ENCODE measurements around the gene C1R.

Gene C1R

DNA sequence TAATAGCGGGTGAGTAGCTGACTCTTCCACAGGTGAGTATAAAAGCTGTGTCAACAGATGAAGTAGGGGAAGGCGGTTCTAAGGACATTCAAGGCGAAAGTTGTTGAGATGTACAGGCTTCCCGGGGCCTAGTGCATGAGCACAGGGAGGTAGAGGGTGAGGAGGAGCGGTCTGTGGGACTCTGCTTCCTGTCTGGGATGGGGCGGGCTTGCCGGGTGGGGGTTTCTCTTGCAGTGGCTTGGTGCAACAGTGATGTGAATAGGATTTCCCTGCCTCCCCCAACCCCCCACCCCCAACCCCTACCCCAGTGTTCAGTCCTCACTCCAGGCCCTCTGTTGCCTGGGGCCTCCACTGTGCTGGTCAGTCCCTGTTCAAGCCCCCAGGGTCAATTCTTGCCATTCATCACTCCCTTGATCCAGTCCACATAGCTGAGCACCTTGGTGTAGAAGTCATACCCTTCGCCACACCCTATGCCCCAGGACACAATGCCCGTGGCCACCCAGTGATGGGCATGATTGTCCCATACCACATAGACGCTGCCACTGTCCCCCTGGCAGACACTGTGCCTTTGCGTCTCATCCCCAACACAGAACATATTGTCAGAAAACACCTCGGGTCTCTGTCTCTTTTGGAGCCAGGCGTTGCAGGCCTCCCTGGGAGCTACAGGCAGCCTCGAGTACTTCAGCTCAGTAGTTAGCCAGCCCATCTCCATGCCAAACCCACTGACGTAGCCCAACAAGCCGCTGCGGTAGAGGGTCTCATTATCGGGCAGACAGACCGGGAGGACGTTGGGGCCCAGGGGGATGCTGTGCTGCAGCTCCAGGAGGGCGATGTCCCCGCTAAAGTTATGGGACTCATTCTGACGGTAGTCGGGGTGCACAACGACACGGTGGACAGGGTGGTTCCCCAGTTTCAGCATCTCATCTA lies 4.0 kb upstream of the C1R start:
- no peak for DNase-seq

DNA sequence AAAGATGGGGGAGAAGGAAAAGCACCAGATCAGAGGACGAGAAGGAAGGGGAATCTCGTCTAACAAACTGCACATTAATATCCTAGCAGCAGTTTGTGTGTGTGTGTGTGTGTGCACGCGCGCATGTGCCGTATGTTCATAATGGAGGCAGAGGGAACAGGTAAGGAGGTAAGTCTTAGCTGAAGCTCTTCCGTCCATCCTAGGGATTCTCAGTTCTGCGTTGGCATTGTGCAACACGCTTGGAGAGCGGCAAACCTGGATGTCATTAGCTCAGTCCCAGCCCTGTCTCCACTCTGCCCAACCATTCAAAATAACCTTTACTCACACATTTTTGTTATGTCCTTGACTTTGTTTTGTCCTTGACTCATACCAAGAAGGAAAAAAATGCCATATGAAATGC lies 1.6 kb upstream of the C1R start:
- DNase-seq, result no peak

DNA sequence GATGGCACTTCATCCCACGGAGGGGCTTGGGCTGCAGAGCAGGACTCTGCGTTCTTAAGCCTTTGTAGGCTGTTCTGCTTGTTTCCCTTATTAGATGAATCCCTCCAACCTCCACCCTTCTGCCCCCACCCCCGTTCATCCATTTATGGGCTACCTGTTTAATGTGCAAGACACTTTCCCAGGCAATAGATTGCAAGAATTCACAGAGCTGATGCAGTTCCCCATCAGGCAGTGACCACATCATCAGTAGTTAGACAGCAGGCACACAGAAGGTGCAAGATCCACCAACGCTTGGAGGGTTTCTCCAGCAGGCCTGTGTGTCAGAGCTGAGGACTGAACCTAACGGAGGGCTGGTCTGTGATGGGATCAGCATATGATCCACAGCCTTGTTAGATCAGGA lies 1.2 kb upstream of the C1R start:
- no peak for DNase-seq

DNA sequence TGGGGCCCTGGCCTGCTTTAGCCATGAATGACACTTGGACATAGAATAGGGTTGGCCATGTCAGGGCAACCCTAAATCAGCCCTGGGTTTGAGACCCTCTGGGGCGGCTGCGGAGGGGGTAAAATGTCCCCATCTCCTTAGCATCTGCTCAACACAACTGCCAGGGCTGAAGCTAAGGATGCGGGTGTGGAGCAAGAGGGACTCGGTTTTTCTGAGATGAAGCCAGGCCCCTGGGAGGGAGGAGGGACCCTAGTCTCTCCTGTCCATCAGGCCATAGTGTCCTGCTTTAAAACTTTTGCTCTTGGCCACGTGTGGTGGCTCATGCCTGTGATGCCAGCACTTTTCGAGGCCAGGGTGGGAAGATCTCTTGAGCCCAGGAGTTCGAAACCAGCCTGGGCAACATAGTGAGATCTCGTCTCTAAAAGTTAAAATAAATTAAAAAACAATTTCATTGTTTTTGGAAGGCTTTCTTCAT lies 778 bp upstream of the C1R start:
- no peak for DNase-seq

DNA sequence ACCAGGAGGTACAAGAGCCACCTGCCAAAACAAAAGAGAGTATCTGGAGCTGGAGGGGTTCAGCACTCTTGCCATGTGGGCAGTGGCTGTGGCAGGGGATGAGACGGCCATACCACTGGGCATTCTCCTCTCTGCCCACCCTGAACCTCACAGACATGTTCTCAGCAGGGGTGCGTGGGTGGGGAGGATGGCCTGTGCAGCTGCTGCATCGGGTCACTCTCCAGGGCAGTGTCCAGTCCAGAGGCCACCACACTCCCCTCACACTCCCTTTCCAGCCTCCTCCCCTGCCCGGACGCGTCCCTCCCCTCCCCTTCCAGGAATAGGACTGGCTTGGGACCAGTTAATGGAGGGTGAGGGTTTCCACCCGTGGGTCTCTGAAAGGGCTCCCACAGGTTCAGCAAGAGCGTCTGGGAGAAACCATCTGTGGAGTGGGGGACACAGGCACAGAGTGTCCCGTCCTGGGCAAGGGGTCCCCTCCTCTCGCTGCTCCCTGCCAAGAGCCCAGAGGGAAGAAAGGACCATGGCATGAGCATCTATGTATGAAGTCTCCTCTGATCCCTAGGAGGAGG lies 501 bp downstream of the C1R start:
- DNase-seq, result no peak

DNA sequence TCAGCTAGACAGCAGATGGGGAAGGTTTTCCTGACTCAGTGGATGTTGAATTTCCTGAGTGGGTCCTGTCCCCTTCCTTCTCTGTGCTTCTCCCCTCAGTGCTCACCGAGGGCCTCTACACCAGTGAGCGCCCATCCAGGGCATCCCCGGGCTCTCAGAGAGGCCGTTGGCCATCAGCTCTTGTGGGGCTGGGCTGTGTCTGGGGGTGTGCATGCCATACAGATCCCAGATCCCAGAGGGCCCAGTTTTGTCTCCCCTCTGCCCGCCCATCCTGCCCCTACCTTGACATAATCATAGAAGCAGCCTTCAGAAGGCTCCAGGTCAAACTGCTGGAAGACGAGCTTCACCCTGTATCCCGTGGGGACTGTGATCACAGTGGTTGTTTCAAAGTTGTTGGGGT lies 1.1 kb downstream of the C1R start:
- DNase-seq, result no peak

DNA sequence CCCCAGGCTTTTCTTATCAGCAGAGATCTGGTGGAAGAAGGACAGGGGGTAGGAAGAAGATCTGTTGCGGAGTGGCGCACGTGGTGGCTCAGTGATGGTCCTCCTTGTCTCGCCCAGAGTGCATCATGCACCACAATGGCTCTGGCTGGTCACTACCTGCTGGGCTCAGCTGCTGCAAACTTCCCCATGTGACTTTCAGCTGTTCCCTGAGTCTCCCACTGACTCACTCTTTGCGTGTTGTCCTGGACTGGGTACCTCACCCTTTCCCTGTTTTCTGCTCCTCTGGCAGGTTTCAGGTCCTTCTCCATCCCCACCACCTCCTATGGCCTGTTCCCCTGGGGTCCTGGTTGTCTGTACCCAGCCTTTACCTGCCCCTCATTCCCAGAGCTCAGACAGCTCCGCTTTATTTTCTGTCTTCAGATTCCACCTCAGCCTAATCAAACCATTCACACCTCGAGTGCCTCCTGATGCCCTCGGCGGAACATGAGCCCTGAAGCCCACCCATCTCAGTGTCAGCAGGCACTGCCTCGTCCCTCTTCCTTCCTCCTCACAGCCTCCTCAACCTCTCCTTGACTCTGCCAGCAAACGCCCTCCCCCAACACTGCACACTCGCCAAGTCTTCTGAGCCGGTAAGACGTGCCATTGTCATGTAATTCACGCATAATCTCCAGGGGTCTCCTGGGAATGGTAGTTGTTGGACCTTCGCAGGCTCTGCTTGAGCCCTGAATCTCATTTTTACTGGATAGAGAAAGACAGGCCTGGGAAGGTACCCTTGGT lies 1.8 kb downstream of the C1R start:
- no peak for DNase-seq

DNA sequence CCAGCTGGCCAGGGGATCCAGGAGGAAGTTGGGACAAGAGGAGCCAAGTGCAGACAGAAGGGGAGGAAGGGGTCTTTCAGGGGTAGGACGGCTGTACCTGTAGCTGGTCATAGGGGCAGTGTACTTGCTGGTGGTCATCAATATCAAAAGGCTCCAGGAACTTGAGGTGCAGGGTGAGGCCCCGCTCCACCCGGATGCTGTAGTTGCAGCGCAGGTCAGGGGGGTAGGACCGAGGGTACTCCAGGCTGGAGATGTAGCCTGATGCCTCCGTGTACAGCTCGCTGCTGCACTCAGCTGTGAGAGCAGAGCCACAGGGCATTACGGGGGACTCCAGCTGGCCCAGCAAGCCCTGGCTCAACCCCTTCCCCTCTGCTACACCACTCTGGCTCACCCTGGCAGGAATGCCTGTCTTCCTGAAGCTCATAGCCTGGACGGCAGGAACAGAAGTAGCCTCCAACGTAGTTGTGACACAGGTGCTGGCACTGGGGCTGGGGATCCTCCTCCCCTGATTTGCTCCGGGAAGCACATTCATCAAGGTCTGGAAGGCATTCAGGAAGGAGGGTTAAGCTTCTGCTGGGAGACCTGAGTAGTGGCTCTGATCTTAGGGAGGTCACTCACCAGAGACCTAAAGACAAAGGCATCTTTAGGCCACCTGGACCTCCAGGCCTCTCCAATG lies 2.9 kb downstream of the C1R start:
- no peak for DNase-seq

DNA sequence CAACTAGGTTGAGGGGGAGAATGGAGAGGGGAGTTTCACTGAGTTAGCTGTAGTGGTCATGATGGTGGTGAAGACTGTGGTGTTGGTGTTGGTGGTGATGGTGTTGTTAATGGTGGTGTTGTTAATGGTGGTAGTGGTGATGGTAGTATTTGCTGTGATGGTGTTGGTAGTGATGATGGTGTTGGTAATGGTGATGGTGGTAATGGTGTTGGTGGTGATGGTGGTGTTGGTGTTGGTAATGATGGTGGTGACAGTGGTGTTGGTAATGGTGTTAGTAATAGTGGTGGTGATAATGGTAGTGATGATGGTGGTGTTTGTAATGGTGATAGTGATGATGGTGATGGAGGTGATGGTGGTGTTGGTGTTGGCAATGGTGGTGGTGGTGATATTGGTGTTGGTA lies 9.1 kb downstream of the C1R start:
- DNase-seq, result no peak

DNA sequence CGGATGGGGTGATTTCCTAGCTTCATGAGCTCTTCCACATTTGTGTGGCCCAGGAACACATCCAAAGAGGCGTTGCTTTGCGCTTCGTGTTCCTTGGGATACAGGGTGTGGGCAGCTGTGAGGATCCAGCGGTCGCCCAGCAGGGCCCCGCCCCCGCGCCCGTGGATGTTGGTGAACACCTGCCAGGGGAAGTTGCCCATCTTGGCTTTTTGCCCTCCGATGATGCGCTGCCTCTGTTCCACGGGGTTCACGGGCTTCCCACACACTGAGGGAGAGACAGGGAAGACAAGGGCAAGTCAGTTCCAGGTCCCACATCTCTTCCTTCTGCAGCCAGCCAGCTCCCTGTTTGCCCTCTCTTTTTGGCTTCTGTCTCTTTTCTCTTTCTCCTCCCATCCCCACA lies 11.2 kb downstream of the C1R start:
- DNase-seq, result no peak

DNA sequence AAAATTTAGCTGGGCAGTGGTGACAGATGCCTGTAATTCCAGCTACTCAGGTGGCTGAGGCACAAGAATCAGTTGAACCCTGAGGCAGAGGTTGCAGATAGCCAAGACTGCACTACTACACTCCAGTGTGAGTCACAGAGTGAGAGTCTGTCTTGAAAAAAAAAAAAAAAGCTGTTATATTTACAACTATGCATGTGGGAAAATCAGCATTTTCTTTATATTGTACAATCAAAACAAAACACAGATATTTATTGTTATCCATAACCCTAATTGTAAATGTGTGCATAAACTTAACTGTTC lies 12.5 kb downstream of the C1R start:
- no peak for DNase-seq

DNA sequence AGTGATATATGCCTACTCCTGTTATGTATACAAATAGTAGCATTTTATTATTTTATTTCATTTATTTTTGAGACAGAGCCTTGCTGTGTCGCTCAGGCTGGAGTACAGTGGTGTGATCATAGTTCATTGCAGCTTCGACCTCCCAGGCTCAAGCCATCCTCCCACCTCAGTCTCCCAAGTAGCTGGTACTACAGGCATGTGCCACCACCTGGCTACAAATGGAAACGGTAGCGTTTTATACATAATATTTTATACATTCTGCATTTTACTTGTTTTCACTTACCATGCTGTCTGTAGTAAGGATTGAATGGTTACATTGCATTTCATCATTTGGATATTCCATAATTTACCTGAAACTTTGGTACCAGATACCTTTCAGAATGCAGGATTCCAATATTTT lies 14.1 kb downstream of the C1R start:
- no peak for DNase-seq

DNA sequence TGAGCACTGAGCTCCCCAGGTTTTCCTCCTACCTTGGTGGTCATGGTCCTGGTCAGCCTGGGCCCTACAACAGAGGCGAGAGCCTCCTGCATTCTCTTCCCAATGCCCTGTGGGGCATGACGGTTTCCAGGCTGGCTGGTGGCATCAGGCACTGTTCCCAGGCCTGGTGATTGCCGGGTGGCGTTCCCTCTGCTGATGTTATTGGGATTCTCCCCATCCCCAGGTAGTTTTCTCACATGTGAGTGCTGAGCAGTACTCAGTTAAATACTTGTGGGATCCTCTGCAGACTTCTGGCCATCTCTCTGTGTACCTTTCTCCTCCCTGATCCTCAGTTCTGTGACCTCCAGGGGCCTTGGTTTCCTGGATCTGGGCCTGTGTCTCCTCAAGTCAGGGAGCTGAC lies 15.8 kb downstream of the C1R start:
- DNase-seq, result no peak

DNA sequence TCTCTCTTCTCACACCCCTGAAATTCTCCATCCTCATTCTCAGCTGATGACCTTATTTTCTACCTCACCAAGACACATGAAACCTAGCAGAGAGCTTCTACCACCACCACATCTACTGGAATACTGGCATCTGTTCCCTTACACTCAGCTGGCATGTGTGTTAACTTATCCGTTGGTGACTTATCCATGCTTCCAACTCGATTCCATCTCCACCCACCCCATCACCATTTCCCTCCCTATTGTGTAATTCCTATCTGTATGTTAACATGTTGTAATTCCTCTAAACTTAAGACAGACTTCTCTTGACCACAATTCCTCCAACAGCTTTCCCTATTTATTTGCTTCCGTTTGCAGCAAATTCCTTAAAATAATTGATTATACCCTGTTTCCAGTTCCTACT lies 16.3 kb downstream of the C1R start:
- no peak for DNase-seq

DNA sequence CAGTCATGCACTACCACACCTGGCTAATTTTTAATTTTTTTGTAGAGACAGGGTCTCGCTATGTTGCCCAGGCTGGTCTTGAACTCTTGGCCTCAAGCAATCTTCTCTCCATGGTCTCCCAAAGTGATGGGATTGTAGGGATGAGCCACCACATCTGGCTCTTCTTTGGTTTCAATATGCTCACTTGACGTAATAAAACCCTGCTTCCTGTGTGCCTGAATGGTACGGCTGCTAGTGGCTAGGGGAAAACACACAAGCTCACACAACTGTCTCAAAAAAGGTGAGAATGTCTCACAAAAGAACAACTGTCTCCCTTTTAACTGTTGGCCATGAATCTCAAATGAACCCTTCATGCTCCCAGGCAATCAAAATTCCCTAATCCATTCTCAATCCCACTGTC lies 16.7 kb downstream of the C1R start:
- DNase-seq, result no peak

DNA sequence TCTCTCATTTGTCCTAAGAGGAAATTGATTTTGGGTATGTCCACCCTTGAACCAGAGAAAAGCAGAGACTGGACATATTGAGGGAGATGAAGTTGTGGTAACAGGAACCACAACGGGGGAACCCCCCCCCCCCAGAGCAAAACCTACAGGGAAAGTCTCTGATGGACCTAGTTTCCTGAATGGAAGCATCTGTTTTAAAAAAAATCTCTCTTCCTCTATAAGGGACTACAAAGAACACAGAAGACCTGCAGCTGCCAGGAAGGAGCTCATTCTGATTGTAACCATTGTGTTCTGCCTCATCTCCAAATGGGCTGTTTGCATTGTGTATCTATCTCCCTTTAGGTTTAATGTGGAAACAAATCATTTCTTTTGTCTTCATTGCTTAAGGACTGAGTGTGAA lies 18.3 kb downstream of the C1R start:
- no peak for DNase-seq

DNA sequence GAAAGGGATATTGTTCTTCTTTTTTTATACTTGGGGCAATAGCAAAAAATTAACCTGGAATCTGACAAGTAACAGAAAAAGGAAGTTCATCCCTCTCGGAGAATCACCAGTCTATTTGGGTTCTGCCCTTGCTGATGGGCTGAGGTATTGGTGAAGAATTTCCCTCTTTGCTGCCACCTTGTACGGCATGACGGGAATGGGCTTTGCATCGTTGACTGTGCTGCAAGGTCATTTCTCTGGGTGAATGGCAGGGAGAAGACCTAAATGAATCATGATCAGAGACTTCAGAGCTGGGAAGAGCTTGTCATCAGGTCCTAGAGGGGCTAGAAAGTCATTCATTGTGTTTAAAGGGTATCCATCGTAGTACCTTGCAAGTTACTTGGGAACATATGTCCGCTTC lies 19.7 kb downstream of the C1R start:
- DNase-seq, result no peak

DNA sequence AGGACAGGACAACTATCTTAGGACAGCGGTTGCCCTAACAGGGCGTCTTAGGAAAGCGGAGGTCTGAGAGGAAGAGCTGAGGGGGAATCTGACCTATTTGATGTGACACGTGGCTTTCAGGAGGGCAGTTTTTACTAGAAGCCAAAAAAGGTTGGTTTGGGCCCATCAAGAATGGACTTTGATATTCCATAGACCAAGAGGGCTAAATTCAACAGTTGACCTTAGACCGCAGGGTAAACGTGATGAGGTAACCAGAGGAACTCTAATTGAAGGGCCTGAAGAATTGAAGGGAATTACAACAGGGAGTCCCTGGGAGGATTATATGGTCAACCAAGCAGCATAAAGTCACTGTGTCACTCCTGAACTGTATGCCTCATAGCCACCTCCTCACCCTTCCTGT lies 20.2 kb downstream of the C1R start:
- DNase-seq, result no peak

DNA sequence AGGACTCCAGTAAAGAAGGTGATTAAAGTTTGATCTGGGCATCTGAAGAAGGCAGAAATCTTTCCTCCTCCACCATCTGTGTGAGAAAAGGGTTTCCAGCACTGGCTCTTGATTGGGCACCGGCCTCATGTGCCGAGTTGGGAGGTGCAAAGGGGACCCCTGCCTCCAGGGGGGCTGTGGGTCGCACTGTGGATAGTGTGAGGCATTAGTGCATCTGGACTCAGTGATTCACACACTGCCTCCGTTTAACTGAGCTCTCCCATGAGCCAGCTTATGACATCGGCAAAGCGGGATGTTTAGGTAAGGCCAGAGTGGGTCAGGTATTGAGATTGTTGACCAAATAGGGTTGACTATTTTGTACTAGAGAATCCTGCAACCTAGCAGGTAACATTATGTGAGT lies 22.9 kb downstream of the C1R start:
- no peak for DNase-seq

DNA sequence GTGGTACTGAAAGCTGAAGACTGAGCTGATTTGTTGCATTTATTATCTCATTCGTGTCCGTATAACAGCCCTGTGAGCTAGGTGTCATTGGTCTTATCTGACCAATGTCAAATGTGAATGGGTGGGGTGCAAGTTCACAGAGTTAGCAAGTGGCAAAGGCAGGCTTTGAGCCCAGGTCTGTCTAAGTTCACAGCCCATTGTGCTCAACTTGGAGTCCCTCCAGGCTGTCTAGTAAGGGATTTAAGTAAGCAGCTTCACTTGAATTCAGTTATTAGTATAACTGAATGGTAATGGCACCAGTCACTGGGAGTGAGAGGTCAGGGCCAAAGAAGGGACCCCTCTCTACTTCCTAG lies 23.3 kb downstream of the C1R start:
- no peak for DNase-seq

DNA sequence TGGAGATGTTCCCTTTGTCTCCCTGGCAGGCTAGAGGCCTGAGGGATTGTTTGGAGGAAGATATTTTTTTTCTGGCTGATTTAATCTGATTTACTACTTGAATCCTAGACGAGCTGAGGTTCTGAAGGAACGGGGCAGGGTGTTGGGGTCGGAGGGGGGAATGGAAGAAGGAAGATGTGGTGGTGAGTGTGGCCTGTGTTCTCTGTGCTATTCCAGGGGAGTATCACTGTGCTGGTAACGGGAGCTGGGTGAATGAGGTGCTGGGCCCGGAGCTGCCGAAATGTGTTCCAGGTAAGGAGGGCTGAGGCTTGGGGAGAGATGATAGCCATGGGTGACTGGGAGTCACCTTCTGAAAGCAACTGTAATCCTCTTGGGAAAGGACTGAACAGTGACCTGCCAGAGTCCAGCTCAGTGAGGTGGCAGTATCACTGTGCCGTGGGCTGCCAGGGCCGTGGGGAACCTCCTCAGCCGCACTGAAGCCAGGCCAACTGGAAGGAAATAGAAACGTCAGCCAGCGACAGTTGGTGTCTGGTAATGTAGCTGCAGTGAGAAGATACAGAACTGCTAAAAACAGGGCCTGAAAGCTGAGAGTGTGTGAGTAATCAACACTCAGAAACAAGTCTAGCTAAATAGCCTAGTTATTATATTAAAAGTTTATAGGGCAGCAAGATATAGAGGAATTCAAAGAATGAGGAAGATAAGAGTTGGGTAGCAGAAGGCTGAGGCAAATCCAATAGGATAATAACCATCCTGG lies 23.8 kb downstream of the C1R start:
- no peak for DNase-seq

DNA sequence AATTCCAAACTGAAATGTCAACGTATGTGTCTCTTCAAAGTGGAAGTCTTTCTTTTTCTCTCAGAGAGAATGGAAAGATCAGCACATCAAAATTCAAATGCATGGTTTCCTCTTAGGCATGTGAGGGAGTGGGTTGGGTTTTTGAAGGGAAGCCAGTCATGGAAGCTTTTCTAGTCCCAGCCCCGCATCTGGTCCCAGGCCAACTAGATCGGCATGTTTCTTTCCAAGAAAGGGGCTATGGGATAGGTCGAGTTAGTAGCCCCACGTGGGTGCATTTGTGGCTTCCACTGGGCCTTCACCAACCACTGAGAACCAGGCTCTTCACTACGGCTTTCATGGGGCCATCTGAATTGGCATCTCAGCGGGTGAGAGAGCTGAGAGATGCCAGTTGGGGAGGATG lies 25.1 kb downstream of the C1R start:
- no peak for DNase-seq

DNA sequence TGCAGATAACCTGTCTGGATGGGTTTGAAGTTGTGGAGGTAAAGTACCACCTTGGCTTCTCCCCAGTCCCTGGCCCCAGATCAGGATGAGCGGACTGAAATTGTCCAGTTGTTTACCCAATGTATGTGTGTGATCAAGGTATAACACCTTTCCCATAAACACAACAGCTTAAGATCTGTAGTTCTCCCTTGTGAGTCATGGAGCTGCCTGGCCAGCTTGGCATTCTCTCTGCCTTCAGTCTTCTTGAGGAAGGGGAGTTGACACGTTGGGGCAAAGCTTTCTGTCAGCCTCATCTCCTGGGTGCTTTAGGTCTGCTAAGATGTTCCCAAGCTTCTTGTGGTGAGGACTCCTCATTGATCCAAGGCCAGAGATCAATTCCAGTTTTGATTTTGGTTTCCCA lies 25.6 kb downstream of the C1R start:
- DNase-seq, result no peak

Measured in NCI-H1436 treated with DMSO at 0.1 percent for 48 hours (cell line).